Endothelial cell of umbilical vein (primary cell): Measurements from ENCODE around the gene CEP350. TPM values are rescaled to one million over a fixed set of nuclear protein-coding genes. Genes with fewer than 3 reads are reported as not detected.
"Not testable (repeated sequence)": the region's sequence is repeated elsewhere in the genome, so short reads cannot be mapped to it uniquely, and the experiment has no call there.

Experiments used
- BruUV-seq: library from RNA; stranded (reverse); fragments of 400-500 nt; replicated peaks from 2 replicates; lab custom pipeline; 2021; lab: Mats Ljungman, UMichigan
- CTCF ChIA-PET: fragments of 300-600, 350-600 bp; sonication (Branson Sonifier 250); formaldehyde crosslinking; loops from one replicate; lab custom pipeline; 2021; ENCODE audit warnings: antibody characterized with exemption, inconsistent platforms; lab: Charles Lee
- POLR2A ChIA-PET: fragments of 300-600, 350-600 bp; sonication (Branson Sonifier 250); formaldehyde crosslinking; loops from one replicate; lab custom pipeline; 2021; ENCODE audit warnings: antibody characterized with exemption, inconsistent platforms; lab: Charles Lee
- DNase-seq: peaks from one replicate; pipeline ENCODE4 v3.0.0-alpha.2; 2011; ENCODE audit warnings: low read depth, low spot score
- FAIRE-seq: peaks from 2 replicates; lab custom pipeline; 2011; peaks lifted over from hg19 to GRCh38; lab: Jason Lieb, UNC
- H2AFZ ChIP-seq: 2 replicates; pipeline ENCODE4 v1.6.0; 2012; ENCODE audit warnings: low read depth, low read length, control low read depth, inconsistent platforms
- H3K27ac ChIP-seq: 2 replicates; pipeline ENCODE4 v1.5.1; 2011; ENCODE audit warnings: low read depth, mild to moderate bottlenecking, control low read depth, low read length, moderate library complexity; ENCODE audit not compliant: insufficient read depth
- H3K27me3 ChIP-seq, 2 experiments: 2 replicates each; pipeline versions ENCODE4 v1.6.0 to v1.6.1; 2011; ENCODE audit warnings: low read length in 2 of 2, mixed read lengths in 1 of 2; ENCODE audit not compliant: control insufficient read depth in 2 of 2, insufficient read depth in 2 of 2
- H3K36me3 ChIP-seq, 2 experiments: 2 replicates in 1 of 2; 3 replicates in 1 of 2; pipeline ENCODE4 v1.5.1; 2011; ENCODE audit warnings: low read length in 2 of 2, mild to moderate bottlenecking in 1 of 2, moderate library complexity in 1 of 2; ENCODE audit not compliant: control insufficient read depth in 2 of 2, insufficient read depth in 2 of 2; ENCODE audit errors: extremely low read depth in 1 of 2
- H3K4me1 ChIP-seq: 3 replicates; pipeline ENCODE4 v1.5.1; 2011; ENCODE audit warnings: mild to moderate bottlenecking, low read length; ENCODE audit not compliant: control insufficient read depth, insufficient read depth; ENCODE audit errors: extremely low read depth
- H3K4me2 ChIP-seq: 2 replicates; pipeline ENCODE4 v1.6.1; 2011; ENCODE audit warnings: low read length, control low read depth, mixed read lengths; ENCODE audit not compliant: insufficient read depth
- H3K4me3 ChIP-seq, 3 experiments: fragments of 200-600 bp in 1 of 3; sonication (generic), shearing (Covaris generic) in 1 of 3; replicated peaks in 1 of 3; 2 replicates each; pipeline ENCODE4 v1.5.1; 2011 to 2016; ENCODE audit warnings: control low read depth in 3 of 3, low read length in 3 of 3, mild to moderate bottlenecking in 2 of 3, inconsistent platforms in 1 of 3, low read depth in 1 of 3, moderate library complexity in 1 of 3; ENCODE audit not compliant: insufficient read depth in 1 of 3
- H3K79me2 ChIP-seq: 2 replicates; pipeline ENCODE4 v1.6.0; 2012; ENCODE audit warnings: low read length, inconsistent platforms; ENCODE audit not compliant: control insufficient read depth, insufficient read depth
- H3K9ac ChIP-seq: replicated peaks from 2 replicates; pipeline ENCODE3; 2011; ENCODE audit warnings: low read length, control low read depth; ENCODE audit not compliant: insufficient read depth; ENCODE audit errors: extremely low read depth
- H3K9me1 ChIP-seq: replicated peaks from 3 replicates; pipeline ENCODE4 v1.6.0; 2011; ENCODE audit warnings: mild to moderate bottlenecking, low read length; ENCODE audit not compliant: control insufficient read depth, insufficient read depth; ENCODE audit errors: extremely low read depth
- H3K9me3 ChIP-seq: replicated peaks from 2 replicates; pipeline ENCODE4 v1.5.1; 2012; ENCODE audit warnings: low read length, inconsistent platforms; ENCODE audit not compliant: control insufficient read depth, insufficient read depth
- H4K20me1 ChIP-seq: replicated peaks from 2 replicates; pipeline ENCODE3; 2011; ENCODE audit warnings: mild to moderate bottlenecking, low read length; ENCODE audit not compliant: control insufficient read depth, insufficient read depth; ENCODE audit errors: extremely low read depth
- CTCF ChIP-seq, 2 donors: IDR thresholded peaks; 1 replicate in 1 of 2; 2 replicates in 1 of 2; pipeline ENCODE4 v1.5.1; 2011; ENCODE audit warnings: low read length in 2 of 2, mild to moderate bottlenecking in 2 of 2, moderate library complexity in 2 of 2, control low read depth in 1 of 2, inconsistent platforms in 1 of 2, low read depth in 1 of 2; ENCODE audit not compliant: insufficient read depth in 1 of 2; ENCODE audit errors: extremely low read depth in 1 of 2
- EZH2 ChIP-seq: IDR thresholded peaks from 2 replicates; pipeline ENCODE4 v1.6.1; 2012; ENCODE audit warnings: borderline replicate concordance, low read depth, mild to moderate bottlenecking, moderate library complexity, low read length, inconsistent platforms; ENCODE audit not compliant: severe bottlenecking
- FOS ChIP-seq: IDR thresholded peaks from 2 replicates; pipeline ENCODE4 v1.6.1; 2011; ENCODE audit warnings: mild to moderate bottlenecking, low read length, moderate library complexity, borderline replicate concordance; ENCODE audit not compliant: insufficient read depth
- GATA2 ChIP-seq: IDR thresholded peaks from 2 replicates; pipeline ENCODE4 v1.7.0; 2011; ENCODE audit warnings: low read depth, mild to moderate bottlenecking, moderate library complexity, mixed read lengths, low read length; ENCODE audit not compliant: insufficient read length, insufficient read depth
- JUN ChIP-seq: IDR thresholded peaks from 2 replicates; pipeline ENCODE4 v1.6.1; 2011; ENCODE audit warnings: borderline replicate concordance, low read depth; ENCODE audit not compliant: insufficient read length, insufficient read depth
- MAX ChIP-seq: IDR thresholded peaks from 2 replicates; pipeline ENCODE4 v1.6.1; 2011; ENCODE audit not compliant: insufficient read depth, insufficient read length
- MYC ChIP-seq: IDR thresholded peaks from one replicate; pipeline ENCODE4 v1.6.1; 2011; ENCODE audit warnings: mild to moderate bottlenecking, low read depth, low read length
- POLR2A ChIP-seq: IDR thresholded peaks from 2 replicates; pipeline ENCODE4 v1.6.1; 2012; ENCODE audit warnings: low read depth, mild to moderate bottlenecking, control low read depth, low read length
- POLR2AphosphoS5 ChIP-seq: IDR thresholded peaks from 2 replicates; pipeline ENCODE4 v1.6.1; 2012; ENCODE audit warnings: low read depth, mild to moderate bottlenecking, control low read depth, low read length, moderate library complexity; ENCODE audit not compliant: insufficient read depth
- dilution Hi-C: fragments of 300-500 bp; cut with MboI; formaldehyde crosslinking; loops from one replicate; pipeline ENCODE4 v1.15.0; 2019; ENCODE audit warnings: low sequenced_read_pairs; ENCODE audit not compliant: extremely low pct_ligation_motif_present
- intact Hi-C: fragments of 100-400 bp; cut with micrococcal nuclease; formaldehyde crosslinking; loops from one replicate; pipeline ENCODE4 v1.10.0; 2022
- polyA plus RNA-seq, 4 experiments: library from polyadenylated mRNA; depleted of rRNA in 3 of 4; stranded (reverse) in 3 of 4; unstranded in 1 of 4; fragments of >200 nt; gene quantifications; 2 replicates each; pipeline versions ENCODE4 v1.2.1 to v1.2.3, GENCODE V29; 2011 to 2012; ENCODE audit warnings: missing spikeins in 1 of 4
- total RNA-seq: library from RNA; stranded (reverse); gene quantifications from 2 replicates; pipeline ENCODE4 v1.2.3, GENCODE V29; 2021

CEP350 gene
- total and polyA plus RNA-seq, 2 donors (not counting 3 experiments of a cell fraction or from before 2014, with no cell fraction given), result 4.8 to 30.1 TPM

GRCh38 chr1:180003026-180003695 lies 48.6 kb downstream of the CEP350 start:
- no peak for TF ChIP-seq FOS
- no peak for TF ChIP-seq MAX
- TF ChIP-seq GATA2, result no peak
- TF ChIP-seq EZH2, result no peak
- no peak for TF ChIP-seq JUN
- no peak for TF ChIP-seq MYC
- no peak for TF ChIP-seq POLR2A
- TF ChIP-seq POLR2AphosphoS5, result no peak
- no peak for TF ChIP-seq CTCF (IDR thresholded peaks at IDR 0.05; ENCODE audit: extremely low read depth in 1 of 2, insufficient read depth in 1 of 2, low read depth in 1 of 2, low read length in 2 of 2)
- Histone ChIP-seq H3K9me3 (no peaks in the 10 kb centered on the region), H3K4me1 (no peaks in the 10 kb centered on the region), H3K9me1 (no peaks in the 10 kb centered on the region), H4K20me1 (no peaks in the 10 kb centered on the region), H3K36me3 (no peaks in the 10 kb centered on the region), H3K79me2 (peaks cover 3% of the 10 kb centered on the region), H2AFZ (no peak overlapping the region), H3K4me2 (no peak overlapping the region), H3K4me3 (no peak overlapping the region), H3K27ac (no peak overlapping the region), H3K27me3 (no peaks in the 10 kb centered on the region), H3K9ac (no peak overlapping the region)
- intact Hi-C loops, result no loop called here
- POLR2A ChIA-PET, result no interaction called here
- BruUV-seq, result no TSS peak
- DNase-seq, result no peak
- no peak for FAIRE-seq
- CTCF ChIA-PET, result interaction anchor here (1.1 kb wide), 1 partner anchor 199 kb away, joined by 3 read pairs; no protein-coding TSS in a partner anchor
- dilution Hi-C loops, result no loop called here

GRCh38 chr1:180006762-180007161 lies 52.2 kb downstream of the CEP350 start:
- intact Hi-C loops, FAIRE-seq: not testable (repeated sequence)

More at GRCh38 chr1:180006762-180007161, 52.2 kb downstream of the CEP350 start:
- H3K27me3 ChIP-seq, H3K4me1 ChIP-seq, H3K4me3 ChIP-seq, dilution Hi-C loops, H3K36me3 ChIP-seq, H3K9ac ChIP-seq, H3K9me1 ChIP-seq, DNase-seq, H3K27ac ChIP-seq, H2AFZ ChIP-seq, CTCF ChIA-PET, H4K20me1 ChIP-seq, H3K79me2 ChIP-seq, H3K9me3 ChIP-seq, POLR2A ChIA-PET, BruUV-seq, H3K4me2 ChIP-seq: not testable (repeated sequence)
